H7 (cell line): ENCODE data around the gene CADM2. TPM values are rescaled to one million over a fixed set of nuclear protein-coding genes. Genes with fewer than 3 reads are reported as not detected.

ENCODE experiments used
- DNase-seq: peaks from one replicate; pipeline ENCODE4 v3.0.0; 2012
- H3K27me3 ChIP-seq: 2 replicates; pipeline ENCODE4 v1.6.0; 2011; ENCODE audit warnings: mild to moderate bottlenecking, low read length; ENCODE audit not compliant: control insufficient read depth, insufficient read depth
- H3K36me3 ChIP-seq: replicated peaks from 2 replicates; pipeline ENCODE4 v1.5.1; 2011; ENCODE audit warnings: low read length; ENCODE audit not compliant: control insufficient read depth, insufficient read depth
- H3K4me3 ChIP-seq: 2 replicates; pipeline ENCODE4 v1.5.1; 2011; ENCODE audit warnings: low read depth, mild to moderate bottlenecking, control low read depth, low read length, moderate library complexity; ENCODE audit not compliant: insufficient read depth
- total RNA-seq: library from RNA; depleted of rRNA; stranded (reverse); fragments of >200 nt; shearing (Covaris generic); gene quantifications from 2 replicates; pipeline ENCODE4 v1.2.3, GENCODE V29; 2014

The CADM2 gene
- total RNA-seq, 1 experiment from 2014 or later, result 2.7 TPM

- no peak for DNase-seq
- no peak overlapping the region for H3K4me3 ChIP-seq
- no peaks in the 10 kb centered on the region for H3K36me3 ChIP-seq
- no peaks in the 10 kb centered on the region for H3K27me3 ChIP-seq
These were observed 293.0 kb downstream of the CADM2 start for GRCh38 chr3:85251766-85252165.

GRCh38 chr3:85252686-85253085, 293.9 kb downstream of the CADM2 start:
- DNase-seq, result no peak
- H3K4me3 ChIP-seq, result no peak overlapping the region
- H3K27me3 ChIP-seq, result no peaks in the 10 kb centered on the region
- H3K36me3 ChIP-seq, result no peaks in the 10 kb centered on the region

GRCh38 chr3:85254738-85255137, 295.9 kb downstream of the CADM2 start:
- Histone ChIP-seq H3K36me3 (no peaks in the 10 kb centered on the region), H3K27me3 (no peaks in the 10 kb centered on the region), H3K4me3 (no peak overlapping the region)
- no peak for DNase-seq

- peak; percentile 1 for DNase-seq
- H3K36me3 ChIP-seq, result no peaks in the 10 kb centered on the region
- H3K27me3 ChIP-seq, result no peaks in the 10 kb centered on the region
- H3K4me3 ChIP-seq, result no peak overlapping the region
These were observed 297.2 kb downstream of the CADM2 start for GRCh38 chr3:85255949-85256348.

GRCh38 chr3:85258326-85258725, 299.5 kb downstream of the CADM2 start:
- Histone ChIP-seq H3K4me3 (no peak overlapping the region), H3K36me3 (no peaks in the 10 kb centered on the region), H3K27me3 (no peaks in the 10 kb centered on the region)
- DNase-seq, result no peak

- Histone ChIP-seq H3K27me3 (no peaks in the 10 kb centered on the region), H3K4me3 (no peak overlapping the region)
- DNase-seq, result no peak
These were observed 300.0 kb downstream of the CADM2 start for GRCh38 chr3:85258819-85259218.

GRCh38 chr3:85259748-85260147, 301.0 kb downstream of the CADM2 start:
- no peak overlapping the region for H3K4me3 ChIP-seq
- no peak for DNase-seq
- no peaks in the 10 kb centered on the region for H3K27me3 ChIP-seq
- H3K36me3 ChIP-seq, result no peaks in the 10 kb centered on the region

More at GRCh38 chr3:85258819-85259218, 300.0 kb downstream of the CADM2 start:
- no peaks in the 10 kb centered on the region for H3K36me3 ChIP-seq

- H3K4me3 ChIP-seq, result no peak overlapping the region
- no peaks in the 10 kb centered on the region for H3K27me3 ChIP-seq
- no peaks in the 10 kb centered on the region for H3K36me3 ChIP-seq
- DNase-seq, result no peak
These were observed 305.6 kb downstream of the CADM2 start for GRCh38 chr3:85264381-85264780.

- Histone ChIP-seq H3K4me3 (no peak overlapping the region), H3K36me3 (no peaks in the 10 kb centered on the region), H3K27me3 (no peaks in the 10 kb centered on the region)
- no peak for DNase-seq
These were observed 311.7 kb downstream of the CADM2 start for GRCh38 chr3:85270488-85270887.

GRCh38 chr3:85271911-85272310, 313.1 kb downstream of the CADM2 start:
- DNase-seq, result no peak
- H3K27me3 ChIP-seq, result no peaks in the 10 kb centered on the region
- no peak overlapping the region for H3K4me3 ChIP-seq
- H3K36me3 ChIP-seq, result no peaks in the 10 kb centered on the region

GRCh38 chr3:85288257-85288656, 329.5 kb downstream of the CADM2 start:
- no peak for DNase-seq
- H3K4me3 ChIP-seq, result no peak overlapping the region
- no peaks in the 10 kb centered on the region for H3K27me3 ChIP-seq
- no peaks in the 10 kb centered on the region for H3K36me3 ChIP-seq

GRCh38 chr3:85297291-85297690, 338.5 kb downstream of the CADM2 start:
- DNase-seq, result no peak
- no peaks in the 10 kb centered on the region for H3K36me3 ChIP-seq
- no peaks in the 10 kb centered on the region for H3K27me3 ChIP-seq
- no peak overlapping the region for H3K4me3 ChIP-seq

- Histone ChIP-seq H3K4me3 (no peak overlapping the region), H3K36me3 (no peaks in the 10 kb centered on the region), H3K27me3 (no peaks in the 10 kb centered on the region)
- DNase-seq, result no peak
These were observed 339.2 kb downstream of the CADM2 start for GRCh38 chr3:85298032-85298431.

GRCh38 chr3:85303156-85303555, 344.4 kb downstream of the CADM2 start:
- Histone ChIP-seq H3K4me3 (no peak overlapping the region), H3K36me3 (no peaks in the 10 kb centered on the region), H3K27me3 (no peaks in the 10 kb centered on the region)
- no peak for DNase-seq

- Histone ChIP-seq H3K27me3 (no peaks in the 10 kb centered on the region), H3K36me3 (no peaks in the 10 kb centered on the region), H3K4me3 (no peak overlapping the region)
- peak; percentile 4 for DNase-seq
These were observed 345.7 kb downstream of the CADM2 start for GRCh38 chr3:85304360-85304964.

- H3K36me3 ChIP-seq, result no peaks in the 10 kb centered on the region
These were observed 353.5 kb downstream of the CADM2 start for GRCh38 chr3:85312331-85312730.

More at GRCh38 chr3:85312331-85312730, 353.5 kb downstream of the CADM2 start:
- H3K27me3 ChIP-seq, result no peaks in the 10 kb centered on the region
- H3K4me3 ChIP-seq, result no peak overlapping the region
- DNase-seq, result no peak
